ENCODE results near the gene NGEF. TPM values are rescaled to one million over a fixed set of nuclear protein-coding genes. Genes with fewer than 3 reads are reported as not detected.

Gene NGEF
- total RNA-seq, 2 donors from 2014 or later, result 34.4 to 41.4 TPM

DNA sequence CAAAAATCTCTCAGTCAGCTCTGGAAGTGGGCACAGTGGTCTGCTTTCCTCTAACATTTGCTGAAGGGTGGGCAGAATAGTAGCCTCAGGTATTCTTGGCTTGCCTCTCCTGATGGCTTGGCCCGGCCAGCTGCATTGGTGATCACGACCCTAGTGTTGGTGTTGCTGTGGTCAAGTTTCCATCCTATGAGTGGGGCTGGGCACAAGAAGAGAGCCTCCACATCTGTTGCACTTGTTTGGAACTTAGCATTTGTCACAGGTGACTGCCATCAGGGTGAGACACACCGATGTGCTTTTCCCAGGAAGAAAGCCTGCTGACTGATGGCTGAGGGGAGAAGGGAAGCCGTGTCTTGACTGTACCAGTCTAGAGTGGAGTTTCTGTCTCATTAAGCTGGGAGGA lies 176.1 kb downstream of the NGEF start:
- no peak for ATAC-seq
- intact Hi-C loops (cut with DNase I, micrococcal nuclease), result no loop called here
- no peak for DNase-seq

DNA sequence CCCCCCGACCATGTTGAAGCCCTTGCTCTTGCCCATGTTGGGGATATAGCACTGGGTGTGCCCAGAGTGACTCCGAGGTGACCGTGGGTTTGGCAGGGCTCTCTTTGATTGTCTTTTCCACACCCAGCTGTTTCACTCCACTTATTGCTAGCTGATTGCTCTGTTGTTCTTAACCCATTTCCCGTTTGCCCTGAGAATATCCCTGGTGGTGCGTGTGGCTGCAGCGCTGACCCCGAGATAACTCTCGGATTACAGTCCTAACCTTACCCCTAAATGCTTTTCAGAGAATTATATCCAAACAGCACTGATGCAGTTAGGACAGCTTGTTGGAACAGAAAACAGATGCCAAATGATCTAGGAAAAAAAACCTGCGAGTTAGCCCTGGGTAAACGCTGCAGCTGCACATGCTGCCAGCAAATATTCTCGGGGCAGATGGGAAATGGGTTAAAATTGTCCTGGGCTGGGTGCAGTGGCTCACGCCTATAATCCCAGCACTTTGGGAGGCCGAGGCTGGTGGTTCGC lies 177.3 kb downstream of the NGEF start:
- ATAC-seq (peak; percentile 84), DNase-seq (peak; percentile 78 to 82)
- intact Hi-C loops (cut with DNase I, micrococcal nuclease), result no loop called here

DNA sequence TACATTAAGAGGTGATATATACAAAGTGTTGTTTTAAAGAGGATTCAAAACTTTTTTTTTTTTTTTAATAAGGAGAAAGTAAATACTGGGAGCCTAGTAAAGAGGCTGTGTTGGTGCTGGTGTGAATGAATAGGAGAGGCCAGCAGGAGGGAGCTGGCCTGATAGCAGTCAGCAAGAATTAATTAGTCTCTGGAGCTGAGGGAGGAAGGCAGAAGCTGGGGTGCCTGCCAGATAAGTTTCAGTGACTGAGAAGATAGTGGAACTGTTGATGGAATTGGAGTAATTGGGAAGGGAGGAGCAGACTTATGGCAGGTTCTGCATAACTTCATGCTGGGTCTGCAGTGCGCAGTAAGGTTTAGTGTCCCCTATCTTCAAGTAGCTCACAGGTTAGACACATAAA lies 179.2 kb downstream of the NGEF start:
- DNase-seq (no peak), ATAC-seq (no peak)
- intact Hi-C loops (cut with DNase I, micrococcal nuclease), result no loop called here

DNA sequence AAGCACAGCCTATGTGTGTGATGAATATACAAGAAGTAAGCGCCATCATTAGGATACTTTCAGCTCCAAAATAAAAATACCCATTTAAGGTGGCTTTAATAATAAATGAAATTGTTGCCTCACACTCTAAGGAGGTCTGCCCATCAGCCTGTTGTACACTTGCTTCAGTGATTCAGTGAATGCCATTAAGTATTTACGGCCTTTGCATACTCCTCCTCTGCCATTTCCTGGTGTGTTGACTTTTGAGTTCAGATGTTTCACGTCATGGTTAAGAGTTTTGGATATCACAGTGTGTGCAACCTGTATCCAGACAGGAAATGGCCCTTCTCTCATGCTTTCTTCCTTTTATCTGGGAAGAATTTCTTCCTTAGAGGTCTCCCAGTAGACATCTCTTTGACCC lies 181.6 kb downstream of the NGEF start:
- intact Hi-C loops (cut with DNase I, micrococcal nuclease), result no loop called here
- DNase-seq, result no peak
- ATAC-seq, result no peak

DNA sequence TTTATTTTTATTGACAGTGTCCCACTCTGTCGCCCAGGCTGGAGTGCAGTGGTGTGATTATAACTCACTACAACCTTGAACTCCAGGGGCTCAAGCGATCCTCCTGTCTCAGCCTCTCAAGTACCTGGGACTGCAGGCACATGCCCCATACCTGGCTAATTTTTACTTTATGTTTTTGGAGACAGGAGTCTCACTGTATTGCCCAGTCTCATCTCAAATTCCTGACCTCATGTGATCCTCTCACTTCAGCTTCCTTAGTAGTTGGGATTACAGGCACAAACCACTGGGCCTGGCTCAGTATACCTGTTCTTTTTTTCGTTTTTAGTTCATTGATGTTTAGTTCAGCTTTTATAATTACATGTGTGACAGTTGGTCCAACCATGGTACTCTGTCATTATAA lies 183.1 kb downstream of the NGEF start:
- intact Hi-C loops (cut with DNase I, micrococcal nuclease), result no loop called here
- DNase-seq, result no peak

More for the DNA sequence above, 183.1 kb downstream of the NGEF start:
- no peak for ATAC-seq

Other genes starting within 250 kb of the NGEF start
- gene KCNJ13, start 236.7 kb downstream of the NGEF start, total RNA-seq, result not detected
- gene SNORC, start 143.0 kb downstream of the NGEF start, total RNA-seq, result 10 to 100 TPM; 35.0 to 38.2 TPM
- gene NEU2, start 19.4 kb upstream of the NGEF start, total RNA-seq, result not detected
- 10 to 100 TPM in 1 of 2 donors, 1 to 10 TPM in 1; 6.6 to 10.6 TPM for gene INPP5D, start 47.1 kb upstream of the NGEF start, total RNA-seq
- 10 to 100 TPM; 34.5 to 36.2 TPM for gene ATG16L1, start 238.4 kb upstream of the NGEF start, total RNA-seq

Measured in left colon (tissue), 2 donors.